SK-N-SH (cell line): Measurements from ENCODE around the gene SYNE1.

Experiments used
- EP300 ChIP-seq, 2 experiments: IDR thresholded peaks; 2 replicates each; pipeline versions ENCODE4 v1.4.0 to v1.6.1; 2012; ENCODE audit warnings: borderline replicate concordance in 1 of 2, low read depth in 1 of 2, low read length in 1 of 2
- FOXM1 ChIP-seq: IDR thresholded peaks from 2 replicates; pipeline ENCODE4 v1.4.0; 2012; ENCODE audit warnings: low read depth, mild to moderate bottlenecking
- GABPA ChIP-seq: IDR thresholded peaks from 2 replicates; pipeline ENCODE4 v1.4.0; 2012; ENCODE audit warnings: low read depth, mild to moderate bottlenecking
- MXI1 ChIP-seq: IDR thresholded peaks from 2 replicates; pipeline ENCODE4 v1.6.1; 2012; ENCODE audit warnings: mild to moderate bottlenecking, low read depth, low read length, improper control_type of control experiment
- NFIC ChIP-seq: IDR thresholded peaks from 2 replicates; pipeline ENCODE4 v1.4.0; 2012; ENCODE audit warnings: borderline replicate concordance
- POLR2AphosphoS5 ChIP-seq: IDR thresholded peaks from 2 replicates; pipeline ENCODE4 v1.6.1; 2012; ENCODE audit warnings: low read depth, low read length
- RAD21 ChIP-seq: IDR thresholded peaks from 2 replicates; pipeline ENCODE4 v1.6.1; 2012; ENCODE audit warnings: mild to moderate bottlenecking, low read length
- RFX5 ChIP-seq: IDR thresholded peaks from 2 replicates; pipeline ENCODE4 v1.6.1; 2012; ENCODE audit warnings: mild to moderate bottlenecking, improper control_type of control experiment, low read length
- SMC3 ChIP-seq: IDR thresholded peaks from 2 replicates; pipeline ENCODE4 v1.6.1; 2012; ENCODE audit warnings: low read depth, low read length, improper control_type of control experiment
- YY1 ChIP-seq: IDR thresholded peaks from 2 replicates; pipeline ENCODE4 v1.4.0; 2012; ENCODE audit warnings: low read depth, mild to moderate bottlenecking
- TF ChIP-seq, protein P1 (sequence below): IDR thresholded peaks from 2 replicates; pipeline ENCODE4 v1.4.0; 2012; ENCODE audit warnings: low read depth
- TF ChIP-seq, protein P2 (sequence below): fragments of 200-600 bp; sonication (generic); IDR thresholded peaks from 2 replicates; pipeline ENCODE4 v1.6.1; 2017; ENCODE audit warnings: antibody characterized with exemption, mild to moderate bottlenecking, moderate library complexity
- TF ChIP-seq, protein P3 (sequence below): IDR thresholded peaks from 2 replicates; pipeline ENCODE4 v1.6.1; 2012; ENCODE audit warnings: mild to moderate bottlenecking, low read depth, low read length, moderate library complexity

DNA sequence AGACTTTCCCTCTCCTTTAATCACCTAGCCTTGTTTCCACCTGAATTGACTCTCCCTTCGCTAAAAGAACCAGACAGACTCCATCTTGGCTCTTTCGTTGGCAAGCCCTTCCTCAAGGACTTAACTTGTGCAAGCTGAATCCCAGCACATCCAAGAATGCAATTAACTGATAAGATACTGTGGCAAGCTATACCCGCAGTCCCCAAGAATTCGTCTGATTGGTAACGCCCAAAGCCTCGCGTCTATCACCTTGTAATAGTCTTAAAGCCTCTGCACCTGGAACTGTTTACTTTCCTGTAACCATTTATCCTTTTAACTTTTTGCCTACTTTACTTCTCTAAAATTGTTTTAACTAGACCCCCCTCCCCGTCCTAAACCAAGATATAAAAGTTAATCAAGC lies 45.0 kb upstream of the SYNE1 start:
- TF ChIP-seq YY1 (no peak), GABPA (no peak), POLR2AphosphoS5 (no peak), SMC3 (no peak), RFX5 (no peak), NFIC (no peak), RAD21 (no peak), FOXM1 (no peak), EP300 (IDR thresholded peaks at IDR 0.05; ENCODE audit: borderline replicate concordance in 1 of 2, low read depth in 1 of 2, low read length in 1 of 2) (no peak), MXI1 (no peak)
- TF ChIP-seq, protein P1, sequence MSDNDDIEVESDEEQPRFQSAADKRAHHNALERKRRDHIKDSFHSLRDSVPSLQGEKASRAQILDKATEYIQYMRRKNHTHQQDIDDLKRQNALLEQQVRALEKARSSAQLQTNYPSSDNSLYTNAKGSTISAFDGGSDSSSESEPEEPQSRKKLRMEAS = no peak
- TF ChIP-seq, protein P2, sequence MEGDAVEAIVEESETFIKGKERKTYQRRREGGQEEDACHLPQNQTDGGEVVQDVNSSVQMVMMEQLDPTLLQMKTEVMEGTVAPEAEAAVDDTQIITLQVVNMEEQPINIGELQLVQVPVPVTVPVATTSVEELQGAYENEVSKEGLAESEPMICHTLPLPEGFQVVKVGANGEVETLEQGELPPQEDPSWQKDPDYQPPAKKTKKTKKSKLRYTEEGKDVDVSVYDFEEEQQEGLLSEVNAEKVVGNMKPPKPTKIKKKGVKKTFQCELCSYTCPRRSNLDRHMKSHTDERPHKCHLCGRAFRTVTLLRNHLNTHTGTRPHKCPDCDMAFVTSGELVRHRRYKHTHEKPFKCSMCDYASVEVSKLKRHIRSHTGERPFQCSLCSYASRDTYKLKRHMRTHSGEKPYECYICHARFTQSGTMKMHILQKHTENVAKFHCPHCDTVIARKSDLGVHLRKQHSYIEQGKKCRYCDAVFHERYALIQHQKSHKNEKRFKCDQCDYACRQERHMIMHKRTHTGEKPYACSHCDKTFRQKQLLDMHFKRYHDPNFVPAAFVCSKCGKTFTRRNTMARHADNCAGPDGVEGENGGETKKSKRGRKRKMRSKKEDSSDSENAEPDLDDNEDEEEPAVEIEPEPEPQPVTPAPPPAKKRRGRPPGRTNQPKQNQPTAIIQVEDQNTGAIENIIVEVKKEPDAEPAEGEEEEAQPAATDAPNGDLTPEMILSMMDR = no peak
- TF ChIP-seq, protein P3, sequence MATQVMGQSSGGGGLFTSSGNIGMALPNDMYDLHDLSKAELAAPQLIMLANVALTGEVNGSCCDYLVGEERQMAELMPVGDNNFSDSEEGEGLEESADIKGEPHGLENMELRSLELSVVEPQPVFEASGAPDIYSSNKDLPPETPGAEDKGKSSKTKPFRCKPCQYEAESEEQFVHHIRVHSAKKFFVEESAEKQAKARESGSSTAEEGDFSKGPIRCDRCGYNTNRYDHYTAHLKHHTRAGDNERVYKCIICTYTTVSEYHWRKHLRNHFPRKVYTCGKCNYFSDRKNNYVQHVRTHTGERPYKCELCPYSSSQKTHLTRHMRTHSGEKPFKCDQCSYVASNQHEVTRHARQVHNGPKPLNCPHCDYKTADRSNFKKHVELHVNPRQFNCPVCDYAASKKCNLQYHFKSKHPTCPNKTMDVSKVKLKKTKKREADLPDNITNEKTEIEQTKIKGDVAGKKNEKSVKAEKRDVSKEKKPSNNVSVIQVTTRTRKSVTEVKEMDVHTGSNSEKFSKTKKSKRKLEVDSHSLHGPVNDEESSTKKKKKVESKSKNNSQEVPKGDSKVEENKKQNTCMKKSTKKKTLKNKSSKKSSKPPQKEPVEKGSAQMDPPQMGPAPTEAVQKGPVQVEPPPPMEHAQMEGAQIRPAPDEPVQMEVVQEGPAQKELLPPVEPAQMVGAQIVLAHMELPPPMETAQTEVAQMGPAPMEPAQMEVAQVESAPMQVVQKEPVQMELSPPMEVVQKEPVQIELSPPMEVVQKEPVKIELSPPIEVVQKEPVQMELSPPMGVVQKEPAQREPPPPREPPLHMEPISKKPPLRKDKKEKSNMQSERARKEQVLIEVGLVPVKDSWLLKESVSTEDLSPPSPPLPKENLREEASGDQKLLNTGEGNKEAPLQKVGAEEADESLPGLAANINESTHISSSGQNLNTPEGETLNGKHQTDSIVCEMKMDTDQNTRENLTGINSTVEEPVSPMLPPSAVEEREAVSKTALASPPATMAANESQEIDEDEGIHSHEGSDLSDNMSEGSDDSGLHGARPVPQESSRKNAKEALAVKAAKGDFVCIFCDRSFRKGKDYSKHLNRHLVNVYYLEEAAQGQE = no peak
